ENCODE results near the gene PLXNA2. TPM values are rescaled to one million over a fixed set of nuclear protein-coding genes. Genes with fewer than 3 reads are reported as not detected.

The PLXNA2 gene
- total and polyA plus RNA-seq, 2 donors (not counting 1 experiment from before 2014, with no cell fraction given): 0.31 to 1.2 TPM

GRCh38 chr1:207988326-207989165 lies 255.6 kb downstream of the PLXNA2 start:
- CTCF ChIA-PET: interaction anchor here (0.9 kb wide), 1 partner anchor 25 kb away, joined by 3 read pairs; no protein-coding TSS in a partner anchor
- H2AFZ ChIP-seq (ENCODE audit: insufficient read depth, low read depth, low read length, poor library complexity, severe bottlenecking): no peak overlapping the region

More at GRCh38 chr1:207988326-207989165, 255.6 kb downstream of the PLXNA2 start:
- no peaks in the 10 kb centered on the region for H3K4me1 ChIP-seq (ENCODE audit: control insufficient read depth in 2 of 2, insufficient read depth in 2 of 2, low read length in 2 of 2)
- H3K9me3 Mint-ChIP-seq (ENCODE audit: insufficient read depth): no peaks in the 10 kb centered on the region
- DNase-seq: no peak
- WGBS (ENCODE audit: insufficient coverage): 90% methylated on average over 9 of the region's 10 CpGs
- H3K27ac Mint-ChIP-seq: no peak overlapping the region
- H3K36me3 ChIP-seq (replicated peaks in 1 of 2; ENCODE audit: control extremely low read depth in 1 of 2, control insufficient read depth in 1 of 2, extremely low read depth in 1 of 2, insufficient read depth in 2 of 2, low read length in 1 of 2): no peaks in the 10 kb centered on the region
- H3K27me3 Mint-ChIP-seq: peaks cover 19% of the 10 kb centered on the region
- intact Hi-C loops (cut with micrococcal nuclease): no loop called here
- POLR2A ChIA-PET: no interaction called here
- H4K20me1 ChIP-seq (ENCODE audit: control insufficient read depth, insufficient read depth, low read length, poor library complexity, severe bottlenecking): no peaks in the 10 kb centered on the region
- TF ChIP-seq CTCF (IDR thresholded peaks at IDR 0.05): no peak
- no peak for TF ChIP-seq EZH2 (IDR thresholded peaks at IDR 0.05; ENCODE audit: borderline replicate concordance, insufficient read depth, low read depth, low read length, poor library complexity, severe bottlenecking)
- no peaks in the 10 kb centered on the region for H3K9me3 ChIP-seq (ENCODE audit: control extremely low read depth in 1 of 3, control insufficient read depth in 2 of 3, insufficient read depth in 1 of 3, low read length in 2 of 3)
- no peak overlapping the region for H3K4me3 ChIP-seq (ENCODE audit: control extremely low read depth in 1 of 5, extremely low read depth in 1 of 5, insufficient read depth in 1 of 5, low read depth in 2 of 5, low read length in 4 of 5)
- no peak overlapping the region for H3K4me3 Mint-ChIP-seq
- H3K27me3 ChIP-seq (replicated peaks in 1 of 4; ENCODE audit: control extremely low read depth in 1 of 4, control insufficient read depth in 3 of 4, insufficient read depth in 4 of 4, low read length in 3 of 4): no peaks in the 10 kb centered on the region
- no peak for ATAC-seq (ENCODE audit: low read depth)
- H3K4me1 Mint-ChIP-seq: no peaks in the 10 kb centered on the region
- H3K27ac ChIP-seq (ENCODE audit: low read length in 2 of 2): no peak overlapping the region
- H3K9ac ChIP-seq (ENCODE audit: low read length): no peak overlapping the region
- H3K79me2 ChIP-seq (ENCODE audit: control insufficient read depth, insufficient read depth, low read length): no peaks in the 10 kb centered on the region
- no peak overlapping the region for H3K4me2 ChIP-seq (replicated peaks; ENCODE audit: low read depth, low read length, poor library complexity, severe bottlenecking)
